Spleen (tissue), 7 donors: ENCODE measurements around the gene SERPINA1.
A peak's percentile ranks its signal among the peaks of the same experiment; 100 is the strongest.

ENCODE experiments used
- POLR2A ChIP-seq, 3 donors: fragments of 450-650 bp; IDR thresholded peaks; one replicate each; pipeline ENCODE4 v1.5.1; 2017; ENCODE audit warnings: antibody characterized with exemption in 3 of 3, mild to moderate bottlenecking in 1 of 3
- POLR2AphosphoS5 ChIP-seq, 3 donors: sonication (generic); formaldehyde crosslinking; IDR thresholded peaks; one replicate each; pipeline ENCODE4 v1.5.1; 2017; ENCODE audit warnings: antibody characterized with exemption in 3 of 3
- TF ChIP-seq, protein P1 (sequence below), 11 experiments: fragments of 200-600 bp in 7 of 11; fragments of 450-650 bp in 4 of 11; sonication (generic) in 4 of 11; IDR thresholded peaks in 8 of 11; conservative IDR thresholded peaks in 3 of 11; 1 replicate in 7 of 11; 2 replicates in 4 of 11; pipeline versions ENCODE4 v1.4.0 to v1.8.0; 2016 to 2021; ENCODE audit warnings: antibody characterized with exemption in 11 of 11, inconsistent platforms in 4 of 11, mild to moderate bottlenecking in 1 of 11
- donor health status: DM: no; HTN: no; CAD: no; lungs with moderate emphysema.
- donor health status: DM: no; HTN: no; CAD: no.
- donor health status: DM: no; HTN: no; CAD: no.

- TF ChIP-seq, protein P1, sequence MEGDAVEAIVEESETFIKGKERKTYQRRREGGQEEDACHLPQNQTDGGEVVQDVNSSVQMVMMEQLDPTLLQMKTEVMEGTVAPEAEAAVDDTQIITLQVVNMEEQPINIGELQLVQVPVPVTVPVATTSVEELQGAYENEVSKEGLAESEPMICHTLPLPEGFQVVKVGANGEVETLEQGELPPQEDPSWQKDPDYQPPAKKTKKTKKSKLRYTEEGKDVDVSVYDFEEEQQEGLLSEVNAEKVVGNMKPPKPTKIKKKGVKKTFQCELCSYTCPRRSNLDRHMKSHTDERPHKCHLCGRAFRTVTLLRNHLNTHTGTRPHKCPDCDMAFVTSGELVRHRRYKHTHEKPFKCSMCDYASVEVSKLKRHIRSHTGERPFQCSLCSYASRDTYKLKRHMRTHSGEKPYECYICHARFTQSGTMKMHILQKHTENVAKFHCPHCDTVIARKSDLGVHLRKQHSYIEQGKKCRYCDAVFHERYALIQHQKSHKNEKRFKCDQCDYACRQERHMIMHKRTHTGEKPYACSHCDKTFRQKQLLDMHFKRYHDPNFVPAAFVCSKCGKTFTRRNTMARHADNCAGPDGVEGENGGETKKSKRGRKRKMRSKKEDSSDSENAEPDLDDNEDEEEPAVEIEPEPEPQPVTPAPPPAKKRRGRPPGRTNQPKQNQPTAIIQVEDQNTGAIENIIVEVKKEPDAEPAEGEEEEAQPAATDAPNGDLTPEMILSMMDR (IDR thresholded peaks at IDR 0.05 in 8 of 11, conservative IDR thresholded peaks at IDR 0.05 in 3 of 11) = peak in 3 of 11 experiments; percentile 12 to 33 (median 25)
- no peak for TF ChIP-seq POLR2A (IDR thresholded peaks at IDR 0.05)
- no peak for TF ChIP-seq POLR2AphosphoS5 (IDR thresholded peaks at IDR 0.05)
Measured at GRCh38 chr14:94412671-94413638, 24.6 kb upstream of the SERPINA1 start.
